ENCODE data around the gene NPRL2.
"Not testable (repeated sequence)": the region's sequence is repeated elsewhere in the genome, so short reads cannot be mapped to it uniquely, and the experiment has no call there.

NPRL2 gene

DNA sequence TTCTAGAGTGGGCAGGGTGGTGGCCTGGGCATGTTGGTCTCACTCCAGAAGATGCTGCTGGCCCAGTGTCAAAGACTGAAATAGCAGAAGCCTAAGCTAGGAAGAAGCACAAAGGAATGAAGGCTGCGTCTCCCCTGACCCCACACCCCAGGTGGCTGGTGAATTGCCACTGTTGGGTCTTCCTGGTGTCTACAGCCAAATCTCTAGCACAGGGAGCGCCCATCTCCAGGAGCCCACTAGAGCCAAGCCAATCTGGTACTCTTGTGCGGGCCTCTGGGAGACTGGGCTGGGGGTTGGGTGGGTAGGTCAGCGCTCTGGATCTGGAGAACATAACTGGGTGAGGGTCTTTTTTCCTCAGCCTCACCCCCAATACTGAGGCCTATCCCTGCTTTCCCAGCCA lies 23.4 kb downstream of the NPRL2 start:
- DNase-seq (ENCODE audit: low spot score): no peak

DNA sequence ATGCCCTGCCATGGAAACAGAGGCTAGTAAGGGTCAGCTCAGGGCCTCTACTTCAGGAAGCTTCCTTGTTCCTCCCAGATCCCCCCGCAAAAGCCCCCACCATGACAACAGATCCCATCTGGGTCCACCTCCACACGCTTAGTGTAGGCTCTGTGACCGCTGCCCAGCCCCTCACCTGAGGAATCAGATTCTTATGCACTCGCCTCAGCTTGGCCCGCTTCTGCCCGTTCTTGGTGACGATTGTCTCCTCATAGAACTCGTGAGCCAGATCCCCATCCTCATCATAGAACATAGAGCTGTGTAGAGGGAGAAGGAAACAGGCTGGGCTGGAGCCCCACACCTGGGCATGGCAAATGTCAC lies 24.4 kb downstream of the NPRL2 start:
- DNase-seq (ENCODE audit: low spot score): no peak

DNA sequence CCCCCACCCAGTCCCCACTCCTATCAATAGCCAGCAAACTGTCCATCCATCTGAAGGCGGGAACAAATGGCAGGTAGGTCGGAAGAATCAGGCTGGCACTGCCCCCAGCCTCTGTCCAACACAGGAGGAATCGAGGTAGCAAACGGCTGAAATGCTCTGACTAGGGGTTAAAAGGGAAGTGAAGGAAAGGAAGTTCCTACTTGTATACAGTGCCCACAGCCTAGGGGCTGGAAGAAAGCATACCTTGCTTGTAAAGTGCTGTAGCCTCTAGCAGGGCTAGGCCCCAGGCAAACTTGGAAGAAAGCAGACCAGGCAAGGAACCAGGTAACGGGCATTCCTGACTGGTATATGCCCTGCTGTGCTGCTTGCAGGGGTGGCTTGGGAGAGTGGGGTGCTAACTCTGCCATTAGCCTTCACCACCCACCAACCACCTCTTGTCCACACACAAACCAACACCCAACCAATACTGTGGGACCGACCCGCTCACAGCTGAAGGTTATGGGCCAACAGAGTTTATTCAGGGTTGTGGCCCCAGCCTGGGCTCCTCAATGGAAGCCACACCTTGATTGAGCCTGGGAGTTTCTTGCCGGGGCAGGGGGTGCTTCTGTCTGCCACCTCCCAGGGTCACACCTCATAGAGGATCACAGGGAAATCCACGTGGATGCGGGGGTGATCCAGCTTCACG lies 24.9 kb downstream of the NPRL2 start:
- DNase-seq (ENCODE audit: low spot score): no peak

DNA sequence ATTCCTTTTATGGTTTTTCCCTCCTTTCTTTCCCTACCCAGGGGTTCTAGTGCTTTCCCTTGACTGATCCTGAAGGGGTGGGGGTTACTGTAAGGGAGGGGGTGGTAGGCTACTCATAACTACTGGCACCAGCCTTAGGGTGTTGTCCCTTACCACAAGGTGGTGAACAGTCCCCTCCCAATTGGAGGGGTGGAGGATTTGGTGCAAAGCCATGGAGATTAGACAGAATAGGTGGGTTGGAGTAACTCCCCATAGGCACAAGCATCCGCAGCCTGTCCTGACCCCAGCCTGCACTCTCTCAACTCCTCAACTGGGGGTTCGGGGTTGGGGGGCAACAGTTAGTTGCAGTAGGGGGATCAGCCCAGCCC lies 25.5 kb downstream of the NPRL2 start:
- DNase-seq (ENCODE audit: low spot score): no peak

DNA sequence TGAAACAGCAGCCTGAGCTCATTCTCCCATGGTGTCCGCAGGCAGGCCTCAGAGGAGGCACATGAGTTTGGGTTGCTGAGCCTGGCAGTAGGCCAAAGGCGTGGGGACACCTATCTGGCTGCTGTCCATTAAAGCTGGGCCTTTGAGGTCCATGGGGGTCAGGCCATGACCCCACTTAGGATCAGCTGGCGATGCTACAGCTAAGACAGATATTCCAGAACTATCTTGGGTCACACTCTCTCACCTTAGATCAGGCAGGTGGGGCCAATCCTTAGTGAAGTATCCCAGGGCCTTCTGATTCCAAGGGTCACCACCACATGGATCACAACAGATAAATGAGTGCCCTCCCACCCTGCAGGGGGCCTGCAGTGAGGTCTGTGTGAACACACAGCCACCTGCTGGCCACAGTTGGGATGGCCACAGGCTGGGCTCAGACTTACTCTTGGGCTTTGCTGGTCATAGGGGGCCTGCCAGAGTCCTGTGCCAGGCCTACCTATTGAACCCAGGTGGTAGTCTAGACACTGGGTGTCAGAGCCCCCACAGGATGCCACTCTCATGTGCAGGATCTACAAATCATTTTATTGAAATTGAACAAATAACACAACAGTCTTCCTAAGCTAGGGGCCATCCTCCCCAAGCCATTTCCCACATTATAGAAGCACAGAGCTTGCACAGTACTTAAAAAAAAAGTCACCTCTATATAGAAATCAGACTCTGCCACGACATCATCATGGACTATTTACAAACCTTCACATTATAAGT lies 26.0 kb downstream of the NPRL2 start:
- peak; percentile 64 for DNase-seq (ENCODE audit: low spot score)

DNA sequence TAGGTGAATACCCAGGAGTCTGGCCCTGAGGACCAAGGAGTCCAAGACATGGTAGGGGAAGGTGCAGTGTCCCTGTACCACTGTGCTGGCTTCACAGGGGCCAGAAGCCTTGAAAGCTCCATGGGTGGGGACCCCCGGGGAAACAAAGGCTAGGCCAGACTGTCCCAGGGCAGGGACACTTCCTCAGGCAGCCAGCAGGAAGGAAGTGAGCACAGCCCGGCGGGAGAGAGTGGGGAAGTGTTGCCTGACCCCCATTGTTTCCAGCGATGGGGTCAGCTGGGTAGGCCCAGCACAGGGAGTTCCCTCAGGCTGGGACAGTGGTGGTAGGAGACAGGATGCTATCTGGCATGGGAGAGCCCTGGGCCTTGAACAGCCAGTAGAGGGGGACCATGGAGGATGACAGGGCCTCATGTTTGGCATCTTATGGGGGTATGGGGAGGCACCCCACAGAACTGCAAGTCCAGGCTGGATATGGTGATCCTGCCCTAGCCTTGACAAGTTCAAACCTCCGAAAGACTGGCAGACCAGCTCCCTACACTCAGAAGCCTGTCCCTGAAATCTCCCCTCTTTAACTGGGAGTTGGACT lies 26.9 kb downstream of the NPRL2 start:
- no peak for DNase-seq (ENCODE audit: low spot score)

DNA sequence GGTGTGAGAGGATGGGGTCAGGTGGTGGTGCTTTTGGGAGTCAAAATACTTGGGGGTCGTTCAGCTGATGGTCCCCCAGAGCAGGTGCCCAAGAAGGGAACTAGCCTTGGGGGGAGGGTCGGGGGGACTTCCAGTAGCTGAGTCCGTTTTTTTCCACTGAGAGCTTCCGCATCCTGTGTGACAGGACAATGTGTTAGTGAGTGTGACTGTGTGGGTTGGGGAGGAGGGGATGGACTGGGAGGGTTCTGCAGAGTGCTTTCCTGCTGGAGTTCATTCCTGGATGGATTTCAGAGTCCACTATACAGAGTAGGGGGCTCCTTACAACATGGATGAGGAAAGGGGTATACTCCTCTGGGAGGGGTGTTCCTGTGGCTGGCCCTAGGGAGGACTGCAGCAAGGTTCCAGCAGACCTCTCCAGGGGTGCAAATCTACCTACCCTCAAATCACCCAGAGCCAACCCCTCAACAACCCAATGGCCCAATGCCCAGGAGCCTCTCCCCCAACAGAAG lies 27.4 kb downstream of the NPRL2 start:
- no peak for DNase-seq (ENCODE audit: low spot score)

DNA sequence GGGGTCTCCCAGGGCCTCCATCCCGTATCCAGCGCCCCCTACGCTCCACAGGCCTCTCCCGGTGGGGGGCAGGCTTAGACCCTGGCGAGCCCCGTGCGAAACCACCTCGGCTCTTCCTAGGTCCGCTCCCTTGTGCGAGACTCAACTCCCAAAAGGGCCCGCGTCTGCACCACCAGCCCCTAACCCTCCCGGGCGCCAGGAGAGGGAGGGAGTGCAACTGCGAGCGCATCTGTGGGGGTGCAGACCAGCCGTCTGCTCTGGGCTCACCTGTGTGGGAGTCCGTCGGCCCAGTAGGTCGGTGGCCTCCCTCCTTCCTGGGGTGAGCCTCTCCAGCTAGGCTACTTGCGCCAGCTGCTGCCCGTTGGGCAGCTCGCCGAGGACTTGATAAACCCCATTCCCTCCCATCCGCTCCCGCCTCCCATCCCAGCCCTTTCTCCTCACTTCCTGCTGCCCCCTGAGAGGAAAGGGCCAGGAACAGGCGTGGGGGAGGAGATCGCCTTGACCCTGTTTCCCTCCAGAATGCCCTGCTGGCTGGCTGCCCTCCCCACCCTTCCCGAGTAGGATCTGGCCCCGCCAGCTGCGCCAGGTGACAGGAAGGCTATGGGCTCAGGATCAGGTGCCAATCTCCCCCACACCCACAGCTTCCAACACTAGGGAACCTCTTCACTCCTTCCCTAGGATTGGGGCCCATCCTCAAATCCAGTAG lies 28.0 kb downstream of the NPRL2 start, which contains the start of gene HYAL2:
Gene HYAL2 (minus strand): TSS at position 360 of the 706 bp plus-strand sequence. CDS start 2,256 bp downstream, outside the sequence.
- no peak for DNase-seq (ENCODE audit: low spot score)

DNA sequence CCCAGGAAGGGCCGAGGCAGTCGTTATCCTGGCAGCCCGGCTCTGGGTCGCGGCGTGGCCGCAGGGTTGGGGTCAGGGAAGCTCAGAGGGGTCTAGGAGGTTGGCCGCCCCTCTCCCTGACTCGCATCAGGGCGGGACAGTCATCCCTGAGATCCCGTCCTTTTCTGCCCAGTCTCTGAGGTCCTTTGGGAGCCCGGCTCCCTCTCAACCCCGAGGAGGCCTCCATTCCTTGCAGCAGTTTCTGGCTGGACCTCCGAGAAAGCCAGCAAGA lies 28.5 kb downstream of the NPRL2 start:
- no peak for DNase-seq (ENCODE audit: low spot score)

DNA sequence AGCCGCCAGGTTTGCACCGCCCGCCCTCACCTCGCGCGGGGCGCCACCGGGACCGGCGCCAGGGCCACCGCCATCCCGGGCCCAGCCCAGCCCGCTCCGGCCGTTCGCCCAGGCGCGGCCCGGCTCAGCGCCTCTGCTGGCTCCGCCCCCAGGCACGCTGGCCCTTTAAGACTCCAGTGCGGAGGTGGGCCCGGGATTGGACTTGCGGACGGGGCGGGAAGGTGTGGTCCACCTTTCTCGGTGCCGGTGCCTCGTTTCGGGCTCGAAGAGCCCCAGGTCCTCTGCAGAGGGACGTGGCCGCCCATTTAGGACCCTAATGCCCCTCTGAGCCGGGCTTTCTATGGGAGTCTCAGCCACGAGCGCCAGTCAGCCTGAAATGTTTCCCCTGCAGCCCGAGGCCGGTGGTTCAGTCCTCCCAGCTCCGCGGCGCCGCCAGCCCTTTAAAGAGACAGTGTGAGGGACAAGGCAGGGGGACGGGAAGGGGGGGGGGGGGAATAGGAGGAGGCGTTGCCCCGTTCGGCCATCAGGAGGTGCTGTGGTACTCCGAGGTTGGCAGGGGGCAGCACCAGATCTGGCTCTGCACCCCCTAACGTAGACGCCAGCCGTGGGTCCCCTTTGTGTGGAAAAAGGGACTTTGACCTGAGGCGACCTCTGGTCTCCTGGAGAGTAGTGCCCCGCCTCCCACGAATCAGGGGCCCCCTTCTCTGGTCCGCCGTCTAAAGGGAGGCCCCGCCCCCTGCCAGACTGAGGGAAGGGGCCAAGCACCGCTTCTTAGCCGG lies 29.1 kb downstream of the NPRL2 start:
- DNase-seq (ENCODE audit: low spot score): peak; percentile 81

DNA sequence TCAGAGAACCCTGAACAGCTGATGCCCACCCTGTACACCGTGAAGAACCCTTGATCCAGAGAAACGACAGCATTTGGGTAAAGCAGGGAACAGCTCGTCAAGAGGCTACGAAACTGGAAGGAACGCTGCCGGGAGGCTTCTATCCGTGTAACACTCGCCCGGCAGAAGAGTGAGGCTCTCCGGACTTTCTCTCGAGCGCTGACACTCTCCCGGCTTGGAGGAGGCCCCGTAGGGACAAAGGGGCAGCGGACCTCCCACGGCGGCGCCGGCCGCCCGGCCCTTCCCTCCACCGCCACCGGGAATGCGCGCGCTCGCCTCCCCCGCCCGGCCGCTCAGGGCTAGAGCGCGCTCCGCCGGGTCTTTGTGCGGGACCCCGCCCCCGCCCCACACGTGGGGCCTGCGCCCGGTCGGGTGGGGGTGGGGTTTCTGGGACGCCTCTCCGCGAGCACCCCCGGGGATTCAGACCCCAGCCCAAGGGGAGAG lies 29.7 kb downstream of the NPRL2 start:
- DNase-seq (ENCODE audit: low spot score): peak; percentile 56

DNA sequence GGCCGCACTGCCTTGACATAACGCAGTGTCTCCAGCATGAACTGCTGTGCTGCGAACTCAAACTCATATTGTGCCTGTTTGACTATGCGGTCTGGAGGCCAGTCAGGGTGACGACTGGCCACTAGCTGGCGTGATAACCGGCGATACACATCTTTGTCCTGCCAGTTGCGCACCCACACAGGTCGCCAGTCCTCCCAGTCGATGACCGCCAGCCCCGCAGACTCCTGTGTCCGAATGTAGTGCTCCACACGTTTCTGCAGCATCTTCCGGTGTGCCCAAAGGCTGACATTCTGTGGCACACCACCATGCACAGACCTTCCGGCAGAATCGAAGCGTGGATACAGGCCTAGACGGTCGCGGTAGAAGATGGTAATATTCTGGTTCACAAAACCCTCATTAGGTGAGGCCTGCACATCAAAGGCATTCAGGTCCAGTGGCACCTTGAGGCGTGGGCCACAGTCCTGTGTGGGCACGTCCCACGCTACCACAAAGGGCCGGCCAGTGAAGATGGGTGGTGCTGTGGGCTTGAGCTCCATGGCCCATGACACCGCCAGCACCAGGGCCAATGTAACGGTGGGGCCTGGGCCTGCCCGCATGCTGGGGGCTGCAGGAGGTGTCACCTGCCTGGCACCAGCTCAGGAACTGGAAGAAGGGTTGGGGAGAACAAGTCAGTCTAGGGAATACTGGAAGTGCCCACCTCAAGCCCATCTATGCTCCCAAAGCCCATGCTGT lies 30.5 kb downstream of the NPRL2 start:
- DNase-seq (ENCODE audit: low spot score): no peak

DNA sequence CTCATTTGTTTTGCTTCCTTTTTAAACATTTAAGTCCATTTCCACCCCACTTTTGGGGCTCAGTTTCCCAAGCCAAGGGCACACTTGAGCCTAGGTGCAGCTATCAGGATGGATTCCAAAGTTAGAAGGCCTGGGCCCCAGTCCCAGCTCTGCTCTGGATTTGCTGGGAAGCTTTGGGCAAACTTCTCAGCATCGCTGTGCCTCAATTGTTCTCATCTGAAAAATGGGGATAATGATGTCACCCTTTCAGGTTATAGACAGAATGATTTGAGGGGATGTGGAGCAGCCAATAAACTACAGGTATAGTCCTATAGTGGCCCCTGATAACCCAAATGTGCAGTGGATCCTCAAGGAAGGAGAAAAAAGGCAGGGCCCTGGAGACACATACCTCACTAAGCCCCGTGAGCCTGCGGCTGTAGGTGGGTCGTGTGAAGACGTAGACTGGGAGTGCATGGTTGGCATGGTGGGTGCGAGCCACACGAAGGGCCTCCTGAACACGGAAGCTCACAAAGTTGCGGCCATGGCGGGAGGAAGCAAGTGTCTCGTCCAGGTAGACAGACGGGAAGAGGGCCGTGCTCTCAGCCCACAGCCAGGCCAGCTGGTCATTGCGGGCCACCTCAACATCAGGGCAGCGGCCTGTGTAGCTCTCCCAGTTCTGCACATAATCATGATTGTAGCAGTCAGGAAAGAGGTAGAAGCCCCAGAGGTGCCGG lies 31.2 kb downstream of the NPRL2 start:
- no peak for DNase-seq (ENCODE audit: low spot score)

DNA sequence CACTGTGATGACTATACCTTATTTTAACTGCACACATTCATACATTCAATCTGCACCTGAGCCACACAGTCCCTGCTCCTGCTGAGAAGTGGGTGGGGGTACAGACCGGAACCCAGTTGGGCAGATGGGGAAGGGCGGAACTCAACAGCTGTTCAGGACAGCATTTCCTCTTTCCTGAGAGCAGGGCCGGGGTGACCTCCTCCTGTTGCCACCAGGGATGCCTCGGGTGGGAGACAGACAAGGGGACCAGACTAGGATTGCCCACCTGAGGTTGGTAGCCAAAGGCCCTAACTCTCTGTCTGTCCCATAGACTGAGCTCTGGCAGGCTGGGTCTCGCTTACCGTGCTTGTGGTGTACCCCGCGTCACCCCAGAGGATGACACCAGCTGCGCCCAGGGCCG lies 32.0 kb downstream of the NPRL2 start:
- no peak for DNase-seq (ENCODE audit: low spot score)

DNA sequence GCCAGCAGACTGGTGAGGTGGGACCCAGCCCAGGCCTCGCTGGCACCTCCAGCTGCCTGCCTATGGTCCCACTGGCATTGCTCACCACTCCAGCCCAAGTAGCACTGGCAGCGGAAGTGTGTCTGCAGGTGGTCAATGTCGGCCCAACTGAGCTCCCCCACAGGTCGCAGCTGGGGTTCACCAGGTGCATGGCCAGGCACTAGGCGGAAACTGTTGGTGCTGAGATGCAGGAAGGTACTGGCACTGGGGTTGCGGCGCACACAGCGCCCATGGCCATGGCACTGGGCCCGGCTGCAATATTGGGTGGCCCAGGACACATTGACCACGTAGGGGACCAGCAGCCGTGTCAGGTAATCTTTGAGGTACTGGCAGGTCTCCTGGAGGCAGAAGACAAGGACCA lies 32.4 kb downstream of the NPRL2 start:
- no peak for DNase-seq (ENCODE audit: low spot score)

DNA sequence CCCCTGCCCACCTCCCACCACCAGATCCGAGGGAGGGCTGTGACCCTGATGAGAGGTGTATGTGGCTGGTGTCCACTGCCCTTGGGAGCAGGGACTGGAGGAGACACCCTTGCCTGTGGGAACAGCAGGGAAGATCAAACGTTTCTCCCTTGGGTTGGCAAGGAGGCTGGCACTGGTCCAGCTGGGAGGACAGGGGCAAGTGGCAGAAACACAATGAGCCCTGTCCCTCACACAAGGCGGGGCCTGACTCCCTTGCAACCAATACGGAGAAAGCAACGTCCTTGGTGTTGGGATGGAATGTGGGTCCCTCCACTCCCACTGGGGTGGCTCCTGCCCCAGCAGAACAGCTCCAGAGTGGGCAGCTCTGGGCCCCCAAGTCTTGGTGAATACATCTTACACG lies 33.3 kb downstream of the NPRL2 start:
- DNase-seq (ENCODE audit: low spot score): no peak

DNA sequence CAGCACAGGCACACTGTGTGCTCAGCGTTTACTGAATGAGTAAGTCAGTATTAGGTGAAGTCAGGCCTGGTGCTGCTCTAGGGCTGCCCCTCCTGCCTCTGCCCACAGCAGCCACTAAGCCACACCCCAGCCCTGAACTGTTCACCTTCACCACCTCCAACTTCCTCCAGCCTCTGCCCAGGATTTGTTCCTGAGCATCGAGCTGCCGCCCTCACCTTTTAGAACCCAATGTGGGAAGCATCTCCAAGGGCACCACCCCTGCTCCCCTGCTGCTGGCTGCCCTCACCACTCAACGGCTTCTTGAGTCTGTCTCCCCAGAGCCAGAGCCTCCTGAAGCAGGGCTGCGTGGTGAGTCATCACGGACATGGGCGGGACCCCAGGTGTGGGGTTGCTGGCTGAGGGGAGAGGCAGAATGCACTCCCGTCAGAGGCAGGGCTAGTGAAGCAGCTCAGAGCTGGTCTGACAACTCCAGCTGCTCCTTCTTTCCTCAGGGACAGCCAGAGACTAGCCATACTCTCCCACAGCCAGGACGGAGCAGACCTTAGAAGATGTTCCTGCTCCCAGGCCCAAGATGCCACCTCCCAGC lies 33.8 kb downstream of the NPRL2 start:
- peak; percentile 87 for DNase-seq (ENCODE audit: low spot score)

DNA sequence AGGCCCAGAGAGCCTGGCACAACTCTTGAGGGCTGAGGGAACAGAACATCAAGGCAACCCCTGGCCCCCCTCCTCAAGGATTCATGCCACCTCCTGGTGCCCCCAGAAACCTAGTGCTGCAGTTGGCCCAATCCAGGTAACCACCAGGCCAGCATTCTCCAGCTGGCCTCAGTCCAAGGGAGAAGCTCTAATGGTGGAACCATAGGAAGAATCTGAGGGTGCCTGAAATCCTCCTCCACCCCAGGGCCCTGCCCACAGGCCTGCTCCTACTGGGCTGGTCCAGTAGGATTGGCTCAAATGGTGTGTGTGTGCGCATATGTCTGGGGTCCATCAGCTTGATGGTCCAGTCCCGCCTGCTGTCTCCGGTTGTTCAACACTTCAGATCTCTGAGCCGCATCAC lies 35.8 kb downstream of the NPRL2 start:
- DNase-seq (ENCODE audit: low spot score): no peak

DNA sequence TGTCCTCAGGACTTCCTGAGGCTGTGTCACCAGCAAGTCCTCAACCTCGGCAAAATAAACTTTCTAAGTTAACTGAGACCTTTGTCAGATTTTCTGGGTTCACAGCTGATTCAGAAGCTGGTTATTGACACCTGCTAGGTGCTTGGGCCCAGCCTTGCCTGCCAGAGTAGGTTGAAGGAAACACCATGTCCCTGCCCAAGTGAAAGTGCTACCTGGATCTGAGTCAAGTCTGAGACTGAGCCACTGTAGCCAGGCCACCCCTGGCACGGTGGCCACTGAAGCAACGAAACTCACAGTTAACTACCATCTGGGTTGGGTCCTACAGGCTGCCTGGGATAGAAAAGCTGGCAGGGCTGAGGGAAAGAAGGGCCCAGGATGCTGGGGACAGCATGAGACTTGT lies 36.2 kb downstream of the NPRL2 start:
- DNase-seq (ENCODE audit: low spot score): no peak

DNA sequence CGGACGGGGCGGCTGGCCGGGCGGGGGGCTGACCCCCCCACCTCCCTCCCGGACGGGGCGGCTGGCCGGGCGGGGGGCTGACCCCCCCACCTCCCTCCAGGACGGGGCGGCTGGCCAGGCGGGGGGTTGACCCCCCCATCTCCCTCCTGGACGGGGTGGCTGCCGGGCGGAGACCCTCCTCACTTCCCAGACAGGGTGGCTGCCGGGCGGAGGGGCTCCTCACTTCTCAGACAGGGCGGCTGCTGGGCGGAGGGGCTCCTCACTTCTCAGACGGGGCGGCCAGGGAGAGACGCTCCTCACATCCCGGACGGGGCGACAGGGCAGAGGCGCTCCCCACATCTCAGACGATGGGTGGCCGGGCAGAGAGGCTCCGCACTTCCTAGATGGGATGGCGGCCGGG lies 38.5 kb downstream of the NPRL2 start:
- DNase-seq (ENCODE audit: low spot score): not testable (repeated sequence)

Data from CD4-positive, alpha-beta T cell treated with Interleukin-2 at 100 ng/mL for 4 hours (primary cell).